Chondrocyte (in vitro differentiated cells): ENCODE results near the gene FILIP1. TPM values are rescaled to one million over a fixed set of nuclear protein-coding genes. Genes with fewer than 3 reads are reported as not detected.

Experiments used
- DNase-seq: peaks from one replicate; pipeline ENCODE4 v3.0.0; 2021; ENCODE audit warnings: mixed read lengths, low spot score
- H3K27ac Mint-ChIP-seq: one replicate; pipeline ENCODE4 v1.8.0; 2021; ENCODE audit warnings: mild to moderate bottlenecking, moderate library complexity, mixed read lengths; ENCODE audit not compliant: unreplicated experiment
- H3K27me3 Mint-ChIP-seq: 2 replicates; pipeline ENCODE4 v1.8.0; 2021; ENCODE audit warnings: low read depth, mixed read lengths
- H3K36me3 Mint-ChIP-seq: 2 replicates; pipeline ENCODE4 v1.8.0; 2021; ENCODE audit warnings: low read depth, mixed read lengths
- H3K4me1 Mint-ChIP-seq: 2 replicates; pipeline ENCODE4 v1.8.0; 2021; ENCODE audit warnings: low read depth, mild to moderate bottlenecking, mixed read lengths
- H3K4me3 Mint-ChIP-seq: one replicate; pipeline ENCODE4 v1.8.0; 2021; ENCODE audit warnings: mild to moderate bottlenecking, moderate library complexity, mixed read lengths; ENCODE audit not compliant: unreplicated experiment
- H3K9me3 Mint-ChIP-seq: 2 replicates; pipeline ENCODE4 v1.8.0; 2021; ENCODE audit warnings: low read depth, mixed read lengths
- total RNA-seq: library from RNA; stranded (reverse); gene quantifications from 3 replicates; pipeline ENCODE4 v1.2.1, GENCODE V29; 2021
- TF ChIP-seq, protein P1 (sequence below): fragments of 200-600 bp; sonication (generic); IDR thresholded peaks from 2 replicates; pipeline ENCODE4 v1.5.0; 2021; ENCODE audit warnings: antibody characterized with exemption, mild to moderate bottlenecking, moderate library complexity

The FILIP1 gene
- total RNA-seq, 1 donor from 2014 or later = 7.0 TPM

DNA sequence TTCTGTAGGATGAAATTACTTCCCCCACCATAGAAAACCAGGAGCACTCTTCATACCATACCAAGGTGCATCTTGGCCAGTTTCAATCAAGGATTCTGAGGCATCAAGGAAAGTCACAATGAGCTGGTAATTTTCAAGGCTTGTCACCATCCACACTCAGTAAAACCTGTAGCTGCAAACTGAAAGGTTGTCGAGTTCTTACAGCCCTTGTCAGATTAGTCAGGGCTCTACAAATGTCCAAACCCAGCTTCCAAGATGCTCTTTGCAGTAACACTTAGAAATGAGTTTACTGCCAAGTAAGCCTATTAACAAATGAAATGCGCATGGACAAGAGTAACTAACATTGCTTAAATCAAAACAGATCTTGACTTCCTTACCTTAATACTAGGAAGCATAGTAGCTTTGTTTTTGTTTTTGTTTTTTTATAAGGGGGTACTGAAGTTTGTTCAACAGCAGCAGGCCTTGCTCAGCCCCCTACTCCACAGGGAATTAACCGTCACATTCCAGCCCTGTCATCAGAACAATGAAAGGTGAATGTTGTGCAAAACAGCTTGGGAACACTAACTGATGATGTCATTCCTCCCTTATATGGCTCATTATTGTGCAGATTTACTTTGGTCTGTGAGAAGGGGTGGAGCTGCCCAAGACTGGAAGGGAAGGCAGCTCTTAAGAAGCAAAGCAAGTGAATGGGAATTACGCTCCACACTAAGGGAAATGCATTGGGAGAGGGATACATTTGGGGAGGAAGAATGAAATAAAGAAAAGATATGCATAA, 159.1 kb downstream of the FILIP1 start:
- Mint-ChIP-seq H3K4me1 (peaks cover 26% of the 10 kb centered on the region), H3K27me3 (no peaks in the 10 kb centered on the region), H3K4me3 (no peak overlapping the region), H3K27ac (peak overlapping the region; percentile 74), H3K36me3 (no peaks in the 10 kb centered on the region), H3K9me3 (no peaks in the 10 kb centered on the region)
- no peak for DNase-seq
- TF ChIP-seq, protein P1, sequence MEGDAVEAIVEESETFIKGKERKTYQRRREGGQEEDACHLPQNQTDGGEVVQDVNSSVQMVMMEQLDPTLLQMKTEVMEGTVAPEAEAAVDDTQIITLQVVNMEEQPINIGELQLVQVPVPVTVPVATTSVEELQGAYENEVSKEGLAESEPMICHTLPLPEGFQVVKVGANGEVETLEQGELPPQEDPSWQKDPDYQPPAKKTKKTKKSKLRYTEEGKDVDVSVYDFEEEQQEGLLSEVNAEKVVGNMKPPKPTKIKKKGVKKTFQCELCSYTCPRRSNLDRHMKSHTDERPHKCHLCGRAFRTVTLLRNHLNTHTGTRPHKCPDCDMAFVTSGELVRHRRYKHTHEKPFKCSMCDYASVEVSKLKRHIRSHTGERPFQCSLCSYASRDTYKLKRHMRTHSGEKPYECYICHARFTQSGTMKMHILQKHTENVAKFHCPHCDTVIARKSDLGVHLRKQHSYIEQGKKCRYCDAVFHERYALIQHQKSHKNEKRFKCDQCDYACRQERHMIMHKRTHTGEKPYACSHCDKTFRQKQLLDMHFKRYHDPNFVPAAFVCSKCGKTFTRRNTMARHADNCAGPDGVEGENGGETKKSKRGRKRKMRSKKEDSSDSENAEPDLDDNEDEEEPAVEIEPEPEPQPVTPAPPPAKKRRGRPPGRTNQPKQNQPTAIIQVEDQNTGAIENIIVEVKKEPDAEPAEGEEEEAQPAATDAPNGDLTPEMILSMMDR = no peak

DNA sequence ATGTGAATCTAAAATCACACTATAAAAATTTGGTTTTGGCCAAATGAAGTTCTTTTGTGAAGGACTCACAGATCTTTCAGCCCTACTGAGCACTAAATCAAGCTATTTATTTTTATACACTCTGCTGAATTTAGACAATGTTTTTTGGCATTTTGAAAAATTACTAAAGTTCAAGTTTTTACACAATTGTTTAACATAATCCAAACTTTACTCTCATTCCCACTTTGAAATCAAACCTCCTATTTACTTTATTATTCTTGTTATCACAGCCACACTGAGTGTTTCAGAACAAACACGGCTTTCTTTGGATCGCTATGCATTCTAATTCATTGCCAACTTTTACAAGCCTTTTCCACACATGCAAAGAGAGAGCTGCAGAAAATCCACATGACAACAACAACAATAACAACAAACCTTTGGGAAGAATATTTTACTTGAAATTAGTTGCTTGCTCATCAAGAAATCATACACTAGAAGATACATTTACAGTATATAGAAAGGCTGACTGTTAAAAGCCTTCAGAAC, 159.9 kb downstream of the FILIP1 start:
- no peak overlapping the region for H3K4me3 Mint-ChIP-seq
- TF ChIP-seq, protein P1 = no peak
- H3K27ac Mint-ChIP-seq = no peak overlapping the region

DNA sequence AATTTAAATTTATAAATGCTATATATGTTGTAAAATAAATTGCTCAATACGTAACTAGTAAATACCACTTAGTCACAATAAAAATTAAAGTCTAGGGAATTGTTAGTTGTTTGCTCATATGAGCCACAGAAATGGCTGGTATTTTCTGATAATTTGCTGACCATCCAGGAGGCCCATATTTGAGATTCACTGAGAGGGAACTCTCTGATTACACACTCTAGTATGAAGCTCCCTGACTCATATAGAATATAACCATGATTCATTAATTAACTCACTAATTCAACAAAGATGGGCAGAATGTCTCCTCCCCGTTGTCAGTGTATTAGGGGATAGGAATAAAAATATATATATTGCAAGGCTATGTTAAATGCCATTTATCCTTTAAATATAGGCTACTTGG, 162.4 kb downstream of the FILIP1 start:
- Mint-ChIP-seq H3K36me3 (no peaks in the 10 kb centered on the region), H3K4me3 (no peak overlapping the region), H3K4me1 (peaks cover 16% of the 10 kb centered on the region), H3K27me3 (no peaks in the 10 kb centered on the region), H3K9me3 (no peaks in the 10 kb centered on the region), H3K27ac (no peak overlapping the region)
- TF ChIP-seq, protein P1 = no peak
- DNase-seq = no peak

More for the DNA sequence above, 159.9 kb downstream of the FILIP1 start:
- Mint-ChIP-seq H3K27me3 (no peaks in the 10 kb centered on the region), H3K36me3 (no peaks in the 10 kb centered on the region), H3K9me3 (no peaks in the 10 kb centered on the region), H3K4me1 (peaks cover 26% of the 10 kb centered on the region)
- DNase-seq = no peak

DNA sequence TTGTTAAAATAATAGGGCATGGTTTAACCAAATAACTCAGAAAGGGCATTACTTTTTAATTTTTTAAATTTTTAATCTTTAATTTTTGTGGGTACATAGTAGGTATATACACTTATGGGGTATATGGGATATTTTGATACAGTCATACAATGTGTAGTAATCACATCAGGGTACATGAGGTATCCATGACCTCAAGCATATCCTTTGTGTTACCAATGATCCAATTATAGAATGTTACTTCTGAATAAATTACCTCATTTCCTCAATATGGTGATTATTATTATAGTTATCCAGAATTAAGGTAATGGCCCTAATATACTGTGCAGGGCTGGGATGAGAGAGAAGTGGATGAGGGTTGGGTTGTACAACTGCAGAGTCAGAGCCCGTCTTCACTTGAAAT, 163.9 kb downstream of the FILIP1 start:
- H3K4me1 Mint-ChIP-seq = peaks cover 8% of the 10 kb centered on the region
- no peak for DNase-seq
- no peaks in the 10 kb centered on the region for H3K27me3 Mint-ChIP-seq
- H3K27ac Mint-ChIP-seq = no peak overlapping the region
- H3K9me3 Mint-ChIP-seq = no peaks in the 10 kb centered on the region
- H3K4me3 Mint-ChIP-seq = no peak overlapping the region
- no peaks in the 10 kb centered on the region for H3K36me3 Mint-ChIP-seq
- TF ChIP-seq, protein P1 = no peak

DNA sequence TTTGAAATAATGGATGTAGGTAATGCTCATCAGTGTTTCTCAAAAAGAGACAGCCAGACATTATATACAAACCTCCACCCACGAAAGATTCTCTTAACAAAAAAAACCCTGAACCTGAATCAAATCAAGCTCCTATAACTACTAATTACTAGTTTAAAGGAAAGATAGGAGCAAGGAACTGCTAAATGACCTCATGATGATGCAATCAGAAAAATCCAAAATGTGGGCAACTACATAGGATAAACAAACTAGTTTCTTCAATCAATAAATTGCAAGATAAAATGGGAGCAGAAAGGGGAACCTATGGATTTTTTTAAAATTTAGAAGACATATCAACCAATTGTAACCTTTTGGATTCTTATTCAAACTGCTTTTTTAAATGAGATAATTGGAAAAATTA, 165.8 kb downstream of the FILIP1 start:
- H3K9me3 Mint-ChIP-seq = no peaks in the 10 kb centered on the region
- no peaks in the 10 kb centered on the region for H3K27me3 Mint-ChIP-seq
- DNase-seq = no peak
- no peaks in the 10 kb centered on the region for H3K36me3 Mint-ChIP-seq
- no peaks in the 10 kb centered on the region for H3K4me1 Mint-ChIP-seq
- TF ChIP-seq, protein P1 = no peak
- no peak overlapping the region for H3K4me3 Mint-ChIP-seq
- H3K27ac Mint-ChIP-seq = no peak overlapping the region
